Pancreas (tissue), 10 donors: Measurements from ENCODE around the gene SLC9A1. TPM values are rescaled to one million over a fixed set of nuclear protein-coding genes. Genes with fewer than 3 reads are reported as not detected.

Experiments used
- ATAC-seq, 4 donors: fragments of 200-7000 bp; cut with Tn5 transposase; one replicate each; pipeline versions ENCODE4 v1.8.0 to v1.9.1; 2020; ENCODE audit warnings: mild to moderate bottlenecking in 4 of 4, moderate library complexity in 4 of 4
- DNase-seq, 6 donors: peaks; one replicate each; pipeline ENCODE4 v3.0.0-alpha.2; 2020
- FAIRE-seq: peaks from 2 replicates; lab custom pipeline; 2012; peaks lifted over from hg19 to GRCh38; lab: Jason Lieb, UNC
- H3K27ac ChIP-seq, 4 donors: fragments of 200-600 bp; sonication (generic); 1 replicate in 3 of 4; 2 replicates in 1 of 4; pipeline versions ENCODE4 v1.5.0 to v1.8.0; 2020
- H3K27me3 ChIP-seq, 4 donors: fragments of 200-600 bp; one replicate each; pipeline ENCODE4 v1.8.0; 2021
- H3K36me3 ChIP-seq, 3 donors: fragments of 200-600 bp; sonication (generic) in 1 of 3; one replicate each; pipeline versions ENCODE4 v1.5.0 to v1.8.0; 2020 to 2021
- H3K4me1 ChIP-seq, 3 donors: fragments of 200-600 bp; one replicate each; pipeline ENCODE4 v1.8.0; 2021
- H3K4me3 ChIP-seq, 4 donors: fragments of 200-600 bp; sonication (generic) in 2 of 4; one replicate each; pipeline versions ENCODE4 v1.5.0 to v1.8.0; 2020 to 2021
- H3K9me3 ChIP-seq, 4 donors: fragments of 200-600 bp; one replicate each; pipeline ENCODE4 v1.8.0; 2021
- WGBS, 2 donors: extraction: QIAGEN DNeasy Blood & Tissue Kit; methylation state at CpG; one replicate each; pipeline ENCODE4 v1.1.7; 2013; 5-methylcytosine and 5-hydroxymethylcytosine counted together
- intact Hi-C, 3 donors: fragments of 100-400 bp; cut with DNase I; formaldehyde crosslinking; loops; one replicate each; pipeline versions ENCODE4 v1.11.1 to v1.14.2; 2022
- polyA plus RNA-seq, 2 donors: library from polyadenylated mRNA; stranded (reverse); fragments of 200-250 nt; gene quantifications; one replicate each; pipeline ENCODE4 v1.2.3, GENCODE V29; 2013
- total RNA-seq, 6 donors: library from RNA; stranded (reverse); fragmentation: NEBNext Ultra II Directional in 4 of 6; extraction: Animal tissue kit (Norgen Biotek cat#: 25700) in 4 of 6; gene quantifications; one replicate each; pipeline versions ENCODE4 v1.2.1 to v1.2.4, GENCODE V29; 2021 to 2023
- TF ChIP-seq, protein P1 (sequence below), 4 donors: fragments of 200-600 bp; sonication (generic) in 3 of 4; IDR thresholded peaks; one replicate each; pipeline versions ENCODE4 v1.5.0 to v1.8.0; 2021; ENCODE audit warnings: antibody characterized with exemption in 4 of 4
- donor health status: healthy with polysubstance abuse.
- donor health status: DM: no; HTN: no; CAD: no; lungs with moderate emphysema.
- donor health status: DM: no; HTN: no; CAD: no.
- donor health status: control.
- donor health status: control.
- donor health status: Bipolar disorder and iron deficiency.
- donor health status: DM: yes; HTN: yes; CAD: no.
- donor health status: DM: no; HTN: no; CAD: no.
- donor health status: DM: no; HTN: no; CAD: no.
- donor health status: DM: yes; HTN: yes; CAD: no.

Gene SLC9A1
- total and polyA plus RNA-seq, 8 donors: 8.3 to 20.6 (median 11.1) TPM

DNA sequence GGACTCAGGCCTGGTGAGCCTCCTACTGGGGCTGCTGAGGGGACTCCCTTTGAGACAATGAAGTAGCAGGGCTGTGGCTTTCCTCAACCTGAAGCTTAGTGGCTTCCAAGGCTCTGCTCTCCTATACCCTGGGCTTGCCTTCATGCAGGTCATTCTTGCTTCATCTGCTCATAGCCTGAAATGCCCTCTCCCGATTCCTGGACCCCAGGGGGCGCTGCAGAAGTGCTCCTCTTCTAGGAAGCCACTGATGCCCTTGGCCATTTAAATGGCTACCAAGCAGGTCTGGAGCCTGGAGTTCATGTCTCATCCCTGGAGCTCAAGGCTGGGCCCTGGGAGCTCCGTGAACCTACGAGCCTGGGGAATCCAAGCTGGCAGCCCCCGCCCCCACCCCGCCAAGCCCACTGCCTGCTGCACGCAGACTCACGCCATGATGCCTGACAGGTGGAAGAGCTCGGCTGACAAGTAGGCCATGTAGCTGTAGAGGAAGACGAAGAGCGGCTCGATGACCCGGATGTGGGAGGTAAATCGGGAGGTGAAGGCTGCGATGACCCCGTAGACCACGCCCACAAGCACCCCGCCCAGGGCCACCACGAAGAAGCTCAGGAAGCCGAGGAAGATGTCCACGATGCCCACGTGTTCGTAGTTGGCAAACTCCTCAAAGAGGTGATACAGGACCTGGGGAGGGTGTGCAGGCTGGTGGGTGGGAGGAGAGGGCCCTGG lies 45.7 kb downstream of the SLC9A1 start:
- intact Hi-C loops: no loop called here
- ATAC-seq (no peak), DNase-seq (no peak), FAIRE-seq (no peak)
- Histone ChIP-seq H3K9me3 (no peaks in the 10 kb centered on the region), H3K27ac (no peak overlapping the region), H3K27me3 (no peaks in the 10 kb centered on the region), H3K4me1 (peaks cover 9 to 15% (median 11%) of the 10 kb centered on the region in 3 donors), H3K4me3 (no peak overlapping the region), H3K36me3 (peaks cover 0 to 6% (median 0%) of the 10 kb centered on the region in 3 donors)
- TF ChIP-seq, protein P1, sequence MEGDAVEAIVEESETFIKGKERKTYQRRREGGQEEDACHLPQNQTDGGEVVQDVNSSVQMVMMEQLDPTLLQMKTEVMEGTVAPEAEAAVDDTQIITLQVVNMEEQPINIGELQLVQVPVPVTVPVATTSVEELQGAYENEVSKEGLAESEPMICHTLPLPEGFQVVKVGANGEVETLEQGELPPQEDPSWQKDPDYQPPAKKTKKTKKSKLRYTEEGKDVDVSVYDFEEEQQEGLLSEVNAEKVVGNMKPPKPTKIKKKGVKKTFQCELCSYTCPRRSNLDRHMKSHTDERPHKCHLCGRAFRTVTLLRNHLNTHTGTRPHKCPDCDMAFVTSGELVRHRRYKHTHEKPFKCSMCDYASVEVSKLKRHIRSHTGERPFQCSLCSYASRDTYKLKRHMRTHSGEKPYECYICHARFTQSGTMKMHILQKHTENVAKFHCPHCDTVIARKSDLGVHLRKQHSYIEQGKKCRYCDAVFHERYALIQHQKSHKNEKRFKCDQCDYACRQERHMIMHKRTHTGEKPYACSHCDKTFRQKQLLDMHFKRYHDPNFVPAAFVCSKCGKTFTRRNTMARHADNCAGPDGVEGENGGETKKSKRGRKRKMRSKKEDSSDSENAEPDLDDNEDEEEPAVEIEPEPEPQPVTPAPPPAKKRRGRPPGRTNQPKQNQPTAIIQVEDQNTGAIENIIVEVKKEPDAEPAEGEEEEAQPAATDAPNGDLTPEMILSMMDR (IDR thresholded peaks at IDR 0.05): no peak
- WGBS, 2 donors: 92 to 96% methylated on average over 23 of the region's 23 CpGs

DNA sequence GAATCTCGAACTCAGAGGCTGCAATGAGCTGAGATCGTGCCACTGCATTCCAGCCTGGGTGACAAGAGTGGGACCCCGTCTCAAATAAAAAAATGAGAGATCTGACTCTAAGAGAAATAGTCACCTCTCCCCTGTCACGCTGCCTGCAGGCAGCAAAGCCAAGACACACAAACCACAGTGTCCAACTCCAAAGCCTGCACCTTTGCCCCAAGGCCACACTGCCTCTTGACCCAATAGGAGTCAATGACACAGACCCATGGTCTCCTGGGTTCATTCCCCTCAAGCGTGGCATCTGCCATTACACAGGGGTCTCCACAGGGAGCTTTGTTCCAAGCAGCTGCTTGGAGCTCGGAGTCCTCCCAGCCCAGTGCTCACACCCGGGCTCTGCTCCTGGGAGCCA lies 46.3 kb downstream of the SLC9A1 start:
- Histone ChIP-seq H3K4me3 (no peak overlapping the region), H3K36me3 (peaks cover 0 to 6% (median 0%) of the 10 kb centered on the region in 3 donors), H3K4me1 (peaks cover 9 to 15% (median 11%) of the 10 kb centered on the region in 3 donors), H3K27me3 (no peaks in the 10 kb centered on the region), H3K27ac (no peak overlapping the region), H3K9me3 (no peaks in the 10 kb centered on the region)
- DNase-seq (no peak), ATAC-seq (no peak), FAIRE-seq (no peak)
- 90 to 95% methylated on average over 6 to 7 of the region's 7 CpGs for WGBS, 2 donors
- TF ChIP-seq, protein P1 (IDR thresholded peaks at IDR 0.05): no peak
- intact Hi-C loops: no loop called here

DNA sequence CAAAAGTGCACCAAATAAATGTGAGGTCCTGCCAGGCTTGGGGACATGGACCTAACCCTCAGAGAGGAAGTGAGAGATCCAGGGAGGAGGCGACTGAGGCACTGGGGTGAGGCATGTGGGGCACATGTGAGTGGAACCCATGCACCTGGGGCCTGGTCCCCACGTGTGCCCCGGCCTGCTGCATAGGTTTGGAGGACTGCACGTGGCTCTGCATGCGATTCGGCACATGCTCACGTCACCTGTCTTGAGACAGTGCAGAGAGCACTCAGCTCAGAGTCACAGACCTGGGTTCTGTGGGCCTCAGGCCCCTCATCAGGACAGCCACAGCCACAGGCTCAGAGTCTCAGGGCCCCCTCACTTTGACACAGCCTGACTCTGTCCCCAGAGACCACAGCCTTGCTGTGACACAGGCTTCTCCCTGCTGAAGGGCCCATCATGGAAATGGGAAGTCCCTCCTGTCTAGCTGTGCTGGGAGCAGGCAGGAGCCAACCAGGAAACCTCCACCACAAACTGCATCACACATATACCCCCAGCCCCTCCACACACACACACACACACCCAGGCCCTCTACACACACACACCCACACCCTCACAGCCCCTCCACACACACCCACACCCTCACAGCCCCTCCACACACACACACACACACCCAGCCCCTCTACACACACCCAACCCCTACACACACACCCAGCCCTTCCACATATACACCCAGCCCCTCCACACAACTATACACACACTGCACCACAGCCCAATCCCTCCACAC lies 48.2 kb downstream of the SLC9A1 start:
- FAIRE-seq: no peak
- Histone ChIP-seq H3K9me3 (no peaks in the 10 kb centered on the region), H3K4me3 (no peak overlapping the region), H3K27ac (no peak overlapping the region), H3K36me3 (peaks cover 0 to 6% (median 0%) of the 10 kb centered on the region in 3 donors), H3K4me1 (peaks cover 3% of the 10 kb centered on the region in 3 donors), H3K27me3 (no peaks in the 10 kb centered on the region)
- TF ChIP-seq, protein P1 (IDR thresholded peaks at IDR 0.05): no peak
- no peak for ATAC-seq
- intact Hi-C loops: no loop called here
- WGBS, 2 donors: 86 to 88% methylated on average over 7 of the region's 7 CpGs
- DNase-seq: no peak

DNA sequence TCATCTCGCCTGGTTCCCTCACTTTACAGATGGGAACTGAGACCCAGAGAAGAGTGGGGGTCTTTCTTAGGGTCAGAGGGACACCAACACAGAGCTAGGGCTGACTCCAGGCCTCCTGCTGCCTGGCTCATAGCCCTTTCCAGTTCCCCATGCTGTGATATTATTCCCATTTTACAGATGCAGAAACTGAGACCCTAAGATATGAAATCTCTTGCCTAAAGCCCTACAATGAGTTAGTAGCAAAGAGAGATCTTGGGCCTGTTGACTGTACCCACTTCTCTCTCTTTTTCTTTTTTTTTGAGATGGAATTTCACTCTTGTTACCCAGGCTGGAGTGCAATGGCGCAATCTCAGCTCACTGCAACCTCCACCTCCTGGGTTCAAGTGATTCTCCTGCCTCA lies 49.9 kb downstream of the SLC9A1 start:
- no peaks in the 10 kb centered on the region for H3K4me1 ChIP-seq
- no peak for ATAC-seq
- DNase-seq: no peak
- no peak for FAIRE-seq
- H3K36me3 ChIP-seq: peaks cover 0 to 6% (median 0%) of the 10 kb centered on the region in 3 donors
- H3K4me3 ChIP-seq: no peak overlapping the region
- no peak overlapping the region for H3K27ac ChIP-seq
- TF ChIP-seq, protein P1 (IDR thresholded peaks at IDR 0.05): no peak
- no peaks in the 10 kb centered on the region for H3K9me3 ChIP-seq
- WGBS, 2 donors: 90 to 100% methylated on average over 2 of the region's 2 CpGs
- intact Hi-C loops: no loop called here
- no peaks in the 10 kb centered on the region for H3K27me3 ChIP-seq
